ENCODE results near the gene NEMP1.
"Not testable (repeated sequence)": the region's sequence is repeated elsewhere in the genome, so short reads cannot be mapped to it uniquely, and the experiment has no call there.

NEMP1 gene

DNA sequence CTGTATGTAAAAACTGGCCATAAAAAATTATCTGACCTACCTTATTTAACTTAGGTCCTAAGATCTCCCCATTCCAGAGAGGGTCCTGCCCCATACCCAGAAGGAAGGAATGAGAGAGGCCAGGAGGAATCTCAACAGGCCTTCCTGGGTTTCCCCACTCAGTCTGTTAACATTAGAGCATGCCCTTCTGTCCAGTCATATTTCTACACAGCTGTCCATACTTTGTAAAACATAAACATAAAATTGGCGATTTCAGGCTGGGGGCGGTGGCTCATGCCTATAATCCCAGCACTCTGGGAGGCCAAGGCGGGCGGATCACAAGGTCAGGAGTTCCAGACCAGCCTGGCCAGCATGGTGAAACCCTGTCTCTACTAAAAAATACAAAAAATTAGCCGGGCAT lies 56.3 kb downstream of the NEMP1 start:
- not testable (repeated sequence) for DNase-seq

DNA sequence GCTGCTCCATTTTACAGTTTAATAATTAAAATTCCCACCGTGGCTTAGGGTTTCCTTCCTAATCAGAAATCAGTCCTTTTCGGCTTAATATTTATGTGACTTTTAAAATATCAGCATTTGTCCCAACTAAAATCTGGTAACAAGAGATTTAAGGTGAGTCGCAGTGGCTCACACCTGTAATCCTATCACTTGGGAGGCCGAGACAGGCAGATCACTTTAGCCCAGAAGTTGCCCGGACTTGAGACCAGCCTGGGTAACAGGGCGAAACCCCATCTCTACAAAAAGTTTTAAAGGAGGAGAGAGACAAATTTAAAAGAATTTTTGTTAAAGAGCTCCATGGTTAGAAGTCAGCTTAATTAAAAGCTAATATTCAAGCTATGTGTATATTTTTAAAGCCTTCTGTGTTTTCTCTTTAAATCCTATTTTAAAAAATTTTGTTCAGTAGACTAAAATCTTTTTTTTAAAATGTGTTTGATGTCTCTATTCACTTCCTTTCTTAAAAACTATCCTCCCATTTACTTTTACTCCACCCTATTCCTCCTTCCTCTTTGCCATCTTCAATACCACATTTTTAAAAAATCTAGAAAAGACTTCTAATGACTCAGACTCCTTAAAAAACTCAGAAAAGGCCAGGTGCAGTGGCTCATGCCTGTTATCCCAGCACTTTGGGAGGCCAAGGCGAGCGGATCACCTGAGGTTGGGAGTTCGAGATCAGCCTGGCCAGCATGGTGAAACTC lies 58.4 kb downstream of the NEMP1 start:
- DNase-seq = no peak

DNA sequence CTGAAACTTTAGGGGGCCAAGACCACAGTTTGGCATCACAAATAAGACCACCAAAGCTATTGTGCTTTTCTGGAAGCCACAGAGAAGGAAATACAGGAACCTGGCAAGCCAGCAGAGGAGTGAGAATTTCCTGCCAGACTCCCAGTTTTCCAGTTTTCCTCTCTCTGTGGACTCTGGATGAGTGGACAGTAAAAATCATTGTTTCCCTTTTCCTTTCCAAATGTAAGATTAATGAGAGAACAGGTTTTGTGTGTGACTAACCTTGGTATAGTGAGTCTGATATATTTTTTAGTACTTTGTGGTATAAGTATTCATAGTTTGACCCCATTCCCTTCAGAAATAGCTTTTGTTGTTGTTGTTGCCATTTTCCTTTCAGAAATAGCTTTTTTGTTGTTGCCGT lies 59.7 kb downstream of the NEMP1 start:
- no peak for DNase-seq

DNA sequence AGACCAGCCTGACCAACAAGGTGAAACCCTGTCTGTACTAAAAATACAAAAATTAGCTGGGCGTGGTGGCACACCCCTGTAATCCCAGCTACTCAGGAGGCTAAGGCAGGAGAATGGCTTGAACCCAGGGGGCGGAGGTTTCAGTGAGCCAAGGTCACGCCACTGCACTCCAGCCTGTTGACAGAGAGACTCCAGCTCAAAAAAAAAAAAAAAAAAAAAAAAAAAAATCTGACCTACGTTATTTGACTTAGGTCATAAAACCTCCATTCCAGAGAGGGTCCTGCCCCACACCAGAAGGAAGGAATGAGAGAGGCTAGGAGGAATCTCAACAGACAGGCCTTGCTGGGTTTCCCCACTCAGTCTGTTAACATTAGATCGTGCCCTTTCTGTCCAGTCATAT lies 60.2 kb downstream of the NEMP1 start:
- DNase-seq = not testable (repeated sequence)

DNA sequence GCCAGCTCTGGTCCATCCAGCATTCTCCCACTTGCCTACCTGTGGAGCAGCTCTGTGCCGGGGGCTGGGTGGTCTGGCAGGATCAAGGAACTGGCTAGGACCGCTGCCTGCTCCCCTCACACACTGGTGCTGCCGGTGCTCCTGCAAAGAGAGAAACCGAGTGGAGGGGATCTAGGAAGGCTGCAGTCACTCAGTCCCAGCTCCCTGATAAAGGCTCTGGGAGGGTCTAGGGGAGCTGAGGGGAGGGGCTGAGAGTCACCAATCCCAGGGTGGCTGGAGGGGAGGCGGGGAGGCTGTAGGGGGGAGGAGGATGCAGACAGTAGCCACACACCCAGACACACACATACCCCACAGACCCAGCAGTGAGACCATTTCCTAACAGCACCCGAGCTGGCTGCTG lies 62.2 kb downstream of the NEMP1 start, which contains the start of gene TAC3:
TSS of gene TAC3 (minus strand) at position 182 of the 400 bp plus-strand sequence. CDS start 732 bp downstream, outside the sequence.
- no peak for DNase-seq

DNA sequence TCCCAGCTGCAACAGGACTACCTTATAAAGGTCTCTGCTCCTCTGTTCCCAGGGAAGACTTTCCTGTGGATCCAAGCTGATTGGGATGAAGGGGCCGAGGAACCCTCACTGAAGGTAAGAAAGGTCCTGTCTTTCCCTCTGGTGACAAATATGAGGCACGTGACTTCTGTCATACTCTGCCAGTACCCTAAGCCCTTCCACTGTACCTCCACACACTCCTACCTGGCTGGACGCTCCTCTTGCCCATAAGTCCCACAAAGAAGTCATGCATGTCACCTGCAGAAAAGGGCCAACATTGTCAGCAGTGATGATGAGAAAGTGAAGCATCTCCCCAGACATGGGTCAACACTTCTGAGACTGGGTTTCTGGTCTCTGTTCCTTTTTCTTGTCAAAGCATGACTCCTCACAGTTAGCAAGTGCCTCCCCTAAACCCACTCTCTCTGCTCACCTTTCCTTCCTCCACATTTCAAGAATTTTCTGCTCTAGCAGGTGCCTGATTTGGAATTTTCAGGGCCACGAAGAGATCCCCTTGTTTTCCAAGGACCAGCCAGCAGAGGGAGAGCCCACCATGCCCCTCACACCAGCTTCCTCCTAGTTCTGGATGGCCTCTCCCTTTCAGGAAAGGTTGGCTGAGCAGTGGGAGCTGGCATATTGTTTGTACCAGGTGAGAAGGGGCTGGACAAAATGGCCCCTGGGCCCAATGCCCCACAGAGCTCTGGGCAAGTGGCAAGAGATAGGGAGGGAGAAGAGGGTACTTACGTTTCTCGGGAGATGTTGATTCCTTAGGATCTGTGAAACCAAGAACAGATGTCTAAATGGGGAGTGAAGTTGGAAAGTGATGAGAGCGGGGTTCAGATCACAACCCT lies 65.8 kb downstream of the NEMP1 start:
- DNase-seq = no peak

DNA sequence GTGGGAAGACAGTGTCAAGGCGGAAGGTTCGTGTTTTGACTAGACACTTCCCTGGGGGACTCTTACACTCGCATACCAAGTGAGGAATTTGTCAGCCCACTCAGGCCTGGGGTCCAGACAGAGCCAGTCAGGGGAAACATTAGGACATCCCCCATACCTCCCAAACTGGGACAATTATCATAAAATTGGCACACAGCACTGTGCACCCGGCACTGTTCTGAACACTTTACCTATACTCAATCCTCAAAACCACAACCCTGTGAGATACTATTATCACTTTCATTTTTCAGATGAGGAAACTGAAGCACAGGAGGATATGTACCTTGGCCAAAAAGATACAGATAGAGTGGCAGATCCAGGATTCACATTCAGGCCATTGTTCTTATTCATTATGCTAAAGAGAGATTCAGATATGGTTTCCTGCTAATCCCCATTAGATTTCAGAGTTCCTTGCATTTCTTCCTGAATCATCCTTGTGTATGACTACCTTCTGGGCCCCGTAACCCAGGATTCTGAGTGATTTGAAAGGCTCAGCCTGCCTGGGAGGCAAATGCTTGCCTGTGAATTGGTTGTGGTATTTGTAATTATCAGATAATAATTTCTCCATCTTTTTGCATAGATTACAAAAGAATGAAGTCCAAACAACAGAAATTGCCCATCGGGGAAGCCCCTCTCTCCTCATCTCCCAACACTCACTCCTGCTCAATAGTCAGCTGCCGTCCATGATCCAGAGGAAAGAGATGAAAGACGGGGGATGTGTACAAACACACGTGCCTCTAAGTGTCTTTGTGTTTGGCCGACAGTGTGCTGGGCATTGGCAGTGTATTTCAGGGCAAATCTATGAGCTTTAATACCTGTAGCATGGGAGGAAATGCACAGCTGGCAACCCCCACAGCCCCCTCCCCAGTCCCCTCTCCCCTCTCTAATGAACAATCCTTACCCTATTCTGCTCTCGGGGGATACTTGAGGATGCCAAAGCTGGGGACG lies 66.9 kb downstream of the NEMP1 start:
- no peak for DNase-seq

DNA sequence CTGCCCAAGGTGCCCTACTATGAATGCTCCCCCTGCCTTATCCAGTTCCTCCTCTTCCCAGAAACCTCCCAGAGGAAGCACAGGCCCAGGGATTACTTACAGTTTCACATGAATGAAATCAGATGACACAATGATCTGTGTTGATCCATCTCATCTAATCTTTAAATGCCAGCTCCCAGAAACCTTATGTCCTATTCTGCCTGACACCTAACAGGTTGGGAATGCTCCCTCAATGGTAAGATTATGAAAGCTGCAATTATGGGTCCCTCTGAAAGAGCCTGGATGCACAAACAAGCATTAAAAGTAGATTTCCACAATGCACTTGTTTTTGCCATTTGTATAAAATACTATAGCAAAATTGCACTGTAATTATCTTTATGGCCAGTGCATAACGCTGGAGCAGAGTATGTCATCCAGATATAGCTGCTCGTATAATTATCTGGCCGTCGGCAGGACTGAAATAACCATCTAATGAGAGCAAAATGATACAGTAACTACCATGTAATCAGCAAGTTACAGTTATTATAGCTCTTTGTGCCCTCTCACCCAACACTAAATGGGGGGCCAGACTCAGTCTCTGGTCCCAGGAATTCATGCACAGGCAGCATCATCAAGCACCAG lies 67.9 kb downstream of the NEMP1 start:
- no peak for DNase-seq

DNA sequence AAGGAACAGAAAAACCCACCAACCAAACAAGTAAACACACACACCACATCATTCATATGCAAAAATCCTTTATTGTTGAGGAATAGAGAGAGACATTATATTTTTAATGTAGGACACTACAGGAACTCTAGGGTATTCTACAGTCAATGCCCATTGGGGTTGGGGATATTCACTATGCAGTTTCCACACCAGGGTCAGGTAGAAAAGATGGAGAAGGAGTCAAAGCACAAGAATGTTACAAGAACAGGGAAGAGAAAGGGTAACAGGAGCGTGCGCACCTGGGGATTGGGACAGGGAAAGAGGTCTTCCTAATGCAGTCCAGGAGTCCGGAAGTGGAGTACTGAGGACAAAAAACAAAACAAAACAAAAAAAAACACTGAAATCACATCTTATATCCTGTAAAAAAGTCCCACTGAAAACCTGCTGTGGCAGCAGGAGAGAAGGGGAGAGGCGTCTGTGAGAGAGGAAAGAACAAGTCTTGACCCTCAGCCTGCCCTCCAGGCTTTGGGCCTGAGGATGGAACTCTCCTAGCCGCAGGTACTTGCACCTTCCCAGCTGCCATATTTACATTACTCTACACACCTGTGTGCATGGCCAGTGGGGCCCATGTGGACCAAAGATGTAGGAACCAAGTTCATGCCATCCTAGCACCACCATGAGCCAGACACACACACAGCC lies 68.5 kb downstream of the NEMP1 start:
- no peak for DNase-seq

DNA sequence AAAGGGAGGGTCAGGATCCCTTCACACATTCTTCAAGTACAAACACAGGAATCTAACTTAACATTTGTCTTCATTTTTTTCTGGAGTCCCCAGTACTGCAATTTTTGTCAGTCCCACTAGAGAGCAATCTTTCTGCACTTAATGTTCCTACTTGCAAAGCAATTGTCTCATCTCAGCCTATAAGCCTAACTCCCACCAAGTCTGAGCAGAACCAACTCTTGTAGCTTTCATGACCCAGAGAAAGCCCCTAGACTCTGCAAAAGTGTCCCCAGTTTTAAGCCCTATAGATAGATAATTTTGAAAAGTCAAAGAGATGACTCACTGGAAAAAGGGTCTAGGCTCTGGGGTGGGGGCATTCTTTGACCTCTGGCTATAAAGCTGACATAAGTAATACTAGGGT lies 70.4 kb downstream of the NEMP1 start:
- DNase-seq = peak; percentile 21

DNA sequence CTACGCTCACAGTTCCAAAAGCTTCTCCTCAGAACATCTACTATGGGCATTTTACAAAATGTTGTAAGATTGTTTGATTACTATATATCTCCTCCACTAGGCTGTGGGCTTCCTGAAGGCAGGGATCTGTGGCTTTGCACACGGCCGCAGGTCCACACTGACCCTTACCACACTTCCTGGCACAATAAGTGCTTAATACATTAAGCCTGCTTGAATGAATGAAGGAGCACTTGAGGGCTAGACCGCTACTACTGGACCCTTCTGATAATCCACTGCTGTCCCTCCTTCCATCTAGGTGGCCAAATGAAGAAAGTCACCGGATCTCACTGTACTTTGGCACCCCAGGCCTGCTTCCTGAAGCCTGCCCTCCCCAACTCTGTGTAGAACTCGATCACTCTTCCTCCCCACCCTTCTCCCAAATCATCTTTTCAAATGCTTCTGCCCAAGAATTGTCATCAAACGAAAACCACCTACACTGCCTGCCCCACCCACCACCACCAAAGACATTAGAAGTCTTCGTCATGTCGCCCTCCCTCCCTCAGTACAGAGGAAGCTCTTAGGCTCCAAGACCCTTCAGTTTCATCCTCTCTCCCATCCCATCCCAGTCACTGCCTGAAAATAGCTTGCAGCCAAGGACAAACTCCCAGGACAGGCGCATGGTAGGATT lies 71.6 kb downstream of the NEMP1 start:
- no peak for DNase-seq

DNA sequence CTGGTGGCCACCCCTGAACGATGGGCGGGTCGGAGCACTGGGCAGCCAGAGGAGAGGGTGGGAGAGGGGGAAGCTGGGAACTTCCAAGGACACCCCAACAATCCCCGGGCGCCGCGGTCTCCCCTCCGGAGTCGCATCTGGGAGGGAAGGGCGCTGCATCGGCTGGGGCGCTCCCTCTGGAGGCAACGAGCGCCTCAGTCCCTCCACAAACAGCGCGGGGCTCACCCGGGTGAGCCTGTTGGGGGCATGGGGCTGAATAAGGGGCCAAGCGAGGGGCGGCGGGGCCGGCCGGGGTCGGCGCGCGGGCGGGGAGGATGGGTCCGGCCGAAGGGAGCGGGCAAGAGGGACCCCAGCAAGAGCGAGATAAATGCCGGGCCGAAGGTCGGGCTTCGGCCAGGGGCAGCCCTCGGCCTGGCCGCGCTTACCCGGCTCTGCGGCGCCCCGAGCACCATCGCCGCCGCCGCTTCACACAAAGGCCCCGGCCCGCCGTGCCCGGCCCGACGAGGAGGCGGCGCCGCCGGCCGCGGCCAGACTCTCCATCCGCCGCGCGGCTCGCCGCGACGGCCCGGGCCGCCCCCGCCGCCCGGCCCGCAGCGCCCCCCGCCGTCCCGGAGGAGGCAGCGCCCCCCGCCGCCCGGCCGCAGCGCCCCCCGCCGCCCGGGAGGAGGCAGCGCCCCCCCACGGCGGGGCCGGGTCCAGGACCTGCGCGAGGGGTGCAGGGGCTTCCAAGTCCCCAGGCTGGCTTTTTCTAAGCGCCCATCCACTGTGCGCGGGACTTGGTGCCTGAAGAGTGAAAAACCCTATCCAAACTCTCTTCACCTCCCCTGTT lies 72.4 kb downstream of the NEMP1 start, which contains the start of gene ZBTB39:
TSS of gene ZBTB39 (minus strand) at position 567 of the 829 bp plus-strand sequence. CDS start 1,629 bp downstream, outside the sequence.
- peak; percentile 22 for DNase-seq

Data from NCI-H1105 (cell line).